Panc1 (cell line): ENCODE results near the gene CLMP.

Experiments
- POLR2AphosphoS5 ChIP-seq: IDR thresholded peaks from 2 replicates; pipeline ENCODE4 v1.6.1; 2012; ENCODE audit warnings: mild to moderate bottlenecking, low read depth, low read length, moderate library complexity
- SIN3A ChIP-seq: IDR thresholded peaks from 2 replicates; pipeline ENCODE4 v1.6.1; 2012; ENCODE audit warnings: low read depth, mild to moderate bottlenecking, low read length, moderate library complexity, borderline replicate concordance; ENCODE audit not compliant: insufficient read depth
- TF ChIP-seq, protein P1 (sequence below): fragments of 450-650 bp; IDR thresholded peaks from 2 replicates; pipeline ENCODE4 v1.5.1; 2017; ENCODE audit warnings: mild to moderate bottlenecking
- TF ChIP-seq, protein P2 (sequence below), 2 experiments: IDR thresholded peaks; 2 replicates each; pipeline ENCODE4 v1.6.1; 2011 to 2012; ENCODE audit warnings: low read depth in 2 of 2, control low read depth in 1 of 2, low read length in 1 of 2, mild to moderate bottlenecking in 1 of 2, moderate library complexity in 1 of 2; ENCODE audit not compliant: insufficient read depth in 1 of 2

DNA sequence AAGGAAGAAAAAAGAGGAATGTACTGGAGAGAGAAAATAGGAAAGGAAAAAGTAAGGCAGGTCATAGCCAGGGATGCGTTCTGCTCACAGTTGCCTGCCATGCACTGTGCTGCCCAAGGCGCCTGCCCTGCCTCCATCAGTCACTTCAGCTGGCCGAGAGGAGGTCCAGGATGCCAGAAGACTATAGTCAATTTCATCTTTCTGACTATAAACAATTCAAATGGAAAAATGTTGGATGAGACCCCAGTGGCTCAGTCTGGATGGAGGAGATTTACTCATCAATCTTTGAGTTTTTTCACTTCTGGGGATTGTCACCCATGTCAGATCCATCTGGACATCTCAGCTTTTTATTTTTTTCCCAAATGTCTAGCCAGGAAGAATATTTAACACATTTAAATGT is 36.7 kb upstream of the CLMP start:
- no peak for TF ChIP-seq POLR2AphosphoS5
- TF ChIP-seq, protein P1, sequence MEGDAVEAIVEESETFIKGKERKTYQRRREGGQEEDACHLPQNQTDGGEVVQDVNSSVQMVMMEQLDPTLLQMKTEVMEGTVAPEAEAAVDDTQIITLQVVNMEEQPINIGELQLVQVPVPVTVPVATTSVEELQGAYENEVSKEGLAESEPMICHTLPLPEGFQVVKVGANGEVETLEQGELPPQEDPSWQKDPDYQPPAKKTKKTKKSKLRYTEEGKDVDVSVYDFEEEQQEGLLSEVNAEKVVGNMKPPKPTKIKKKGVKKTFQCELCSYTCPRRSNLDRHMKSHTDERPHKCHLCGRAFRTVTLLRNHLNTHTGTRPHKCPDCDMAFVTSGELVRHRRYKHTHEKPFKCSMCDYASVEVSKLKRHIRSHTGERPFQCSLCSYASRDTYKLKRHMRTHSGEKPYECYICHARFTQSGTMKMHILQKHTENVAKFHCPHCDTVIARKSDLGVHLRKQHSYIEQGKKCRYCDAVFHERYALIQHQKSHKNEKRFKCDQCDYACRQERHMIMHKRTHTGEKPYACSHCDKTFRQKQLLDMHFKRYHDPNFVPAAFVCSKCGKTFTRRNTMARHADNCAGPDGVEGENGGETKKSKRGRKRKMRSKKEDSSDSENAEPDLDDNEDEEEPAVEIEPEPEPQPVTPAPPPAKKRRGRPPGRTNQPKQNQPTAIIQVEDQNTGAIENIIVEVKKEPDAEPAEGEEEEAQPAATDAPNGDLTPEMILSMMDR: no peak
- TF ChIP-seq, protein P2, sequence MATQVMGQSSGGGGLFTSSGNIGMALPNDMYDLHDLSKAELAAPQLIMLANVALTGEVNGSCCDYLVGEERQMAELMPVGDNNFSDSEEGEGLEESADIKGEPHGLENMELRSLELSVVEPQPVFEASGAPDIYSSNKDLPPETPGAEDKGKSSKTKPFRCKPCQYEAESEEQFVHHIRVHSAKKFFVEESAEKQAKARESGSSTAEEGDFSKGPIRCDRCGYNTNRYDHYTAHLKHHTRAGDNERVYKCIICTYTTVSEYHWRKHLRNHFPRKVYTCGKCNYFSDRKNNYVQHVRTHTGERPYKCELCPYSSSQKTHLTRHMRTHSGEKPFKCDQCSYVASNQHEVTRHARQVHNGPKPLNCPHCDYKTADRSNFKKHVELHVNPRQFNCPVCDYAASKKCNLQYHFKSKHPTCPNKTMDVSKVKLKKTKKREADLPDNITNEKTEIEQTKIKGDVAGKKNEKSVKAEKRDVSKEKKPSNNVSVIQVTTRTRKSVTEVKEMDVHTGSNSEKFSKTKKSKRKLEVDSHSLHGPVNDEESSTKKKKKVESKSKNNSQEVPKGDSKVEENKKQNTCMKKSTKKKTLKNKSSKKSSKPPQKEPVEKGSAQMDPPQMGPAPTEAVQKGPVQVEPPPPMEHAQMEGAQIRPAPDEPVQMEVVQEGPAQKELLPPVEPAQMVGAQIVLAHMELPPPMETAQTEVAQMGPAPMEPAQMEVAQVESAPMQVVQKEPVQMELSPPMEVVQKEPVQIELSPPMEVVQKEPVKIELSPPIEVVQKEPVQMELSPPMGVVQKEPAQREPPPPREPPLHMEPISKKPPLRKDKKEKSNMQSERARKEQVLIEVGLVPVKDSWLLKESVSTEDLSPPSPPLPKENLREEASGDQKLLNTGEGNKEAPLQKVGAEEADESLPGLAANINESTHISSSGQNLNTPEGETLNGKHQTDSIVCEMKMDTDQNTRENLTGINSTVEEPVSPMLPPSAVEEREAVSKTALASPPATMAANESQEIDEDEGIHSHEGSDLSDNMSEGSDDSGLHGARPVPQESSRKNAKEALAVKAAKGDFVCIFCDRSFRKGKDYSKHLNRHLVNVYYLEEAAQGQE (IDR thresholded peaks at IDR 0.05; ENCODE audit: insufficient read depth in 1 of 2, low read depth in 2 of 2, low read length in 1 of 2): no peak
- no peak for TF ChIP-seq SIN3A
